HG03095 (cell line): ENCODE measurements around the gene TRMT10A.
"Not testable (repeated sequence)": the region's sequence is repeated elsewhere in the genome, so short reads cannot be mapped to it uniquely, and the experiment has no call there.

Experiments
- ATAC-seq: cut with Tn5 transposase; IDR thresholded peaks from one replicate; pipeline ENCODE4 v1.9.1; 2021; ENCODE audit warnings: moderate library complexity; ENCODE audit not compliant: unreplicated experiment

TRMT10A gene

GRCh38 chr4:99564921-99565320 is 1.1 kb upstream of the TRMT10A start:
- no peak for ATAC-seq

- ATAC-seq: no peak
Measured at GRCh38 chr4:99552872-99553271, 11.0 kb downstream of the TRMT10A start.

- ATAC-seq: no peak
Measured at GRCh38 chr4:99540277-99540939, 23.4 kb downstream of the TRMT10A start.

GRCh38 chr4:99537674-99538073 is 26.2 kb downstream of the TRMT10A start:
- ATAC-seq: no peak

GRCh38 chr4:99536848-99537247 is 27.0 kb downstream of the TRMT10A start:
- no peak for ATAC-seq

GRCh38 chr4:99536271-99536670 is 27.6 kb downstream of the TRMT10A start:
- no peak for ATAC-seq

GRCh38 chr4:99534699-99535098 is 29.1 kb downstream of the TRMT10A start:
- not testable (repeated sequence) for ATAC-seq

GRCh38 chr4:99529956-99530355 is 33.9 kb downstream of the TRMT10A start:
- ATAC-seq: no peak

GRCh38 chr4:99529228-99529627 is 34.6 kb downstream of the TRMT10A start:
- ATAC-seq: no peak

- ATAC-seq: no peak
Measured at GRCh38 chr4:99518601-99519295, 45.1 kb downstream of the TRMT10A start.

GRCh38 chr4:99510721-99511120 is 53.1 kb downstream of the TRMT10A start, which contains the start of gene C4orf17:
Gene C4orf17, plus strand, starts transcription at chr4:99511021. Its CDS starts 2,061 bp downstream, at chr4:99513082.
- ATAC-seq: no peak

- ATAC-seq: no peak
Measured at GRCh38 chr4:99507762-99508161, 56.1 kb downstream of the TRMT10A start.

GRCh38 chr4:99507349-99507748 is 56.5 kb downstream of the TRMT10A start:
- ATAC-seq: no peak

GRCh38 chr4:99506781-99507180 is 57.1 kb downstream of the TRMT10A start:
- ATAC-seq: no peak

GRCh38 chr4:99504804-99505502 is 58.9 kb downstream of the TRMT10A start:
- ATAC-seq: no peak
